Dendritic cell treated with granulocyte-macrophage colony-stimulating factor and Interleukin-4, amounts not matched to agents 40 ng/mL and 50 ng/mL, for 4 days (primary cell): ENCODE measurements around the gene SHBG.

Source experiments
- H3K27ac Mint-ChIP-seq: one replicate; pipeline ENCODE4 v1.8.0; 2022; ENCODE audit warnings: mild to moderate bottlenecking, mixed read lengths
- H3K27me3 Mint-ChIP-seq: one replicate; pipeline ENCODE4 v1.8.0; 2022; ENCODE audit warnings: mild to moderate bottlenecking, mixed read lengths
- H3K36me3 Mint-ChIP-seq: one replicate; pipeline ENCODE4 v1.8.0; 2022; ENCODE audit warnings: low read depth, mixed read lengths
- H3K4me1 Mint-ChIP-seq: one replicate; pipeline ENCODE4 v1.8.0; 2022; ENCODE audit warnings: low read depth, mixed read lengths
- H3K4me3 Mint-ChIP-seq: one replicate; pipeline ENCODE4 v1.8.0; 2022; ENCODE audit warnings: mild to moderate bottlenecking, moderate library complexity, mixed read lengths
- H3K9me3 Mint-ChIP-seq: one replicate; pipeline ENCODE4 v1.8.0; 2022; ENCODE audit warnings: mixed read lengths
- intact Hi-C: fragments of 100-400 bp; cut with micrococcal nuclease; formaldehyde crosslinking; loops from one replicate; pipeline ENCODE4 v1.15.0; 2022

SHBG gene

GRCh38 chr17:7647018-7647417 is 17.1 kb downstream of the SHBG start:
- H3K4me3 Mint-ChIP-seq, result no peak overlapping the region
- no peaks in the 10 kb centered on the region for H3K9me3 Mint-ChIP-seq
- peak overlapping the region; percentile 15 for H3K27ac Mint-ChIP-seq
- peaks cover 47% of the 10 kb centered on the region for H3K4me1 Mint-ChIP-seq
- H3K27me3 Mint-ChIP-seq, result peaks cover 33% of the 10 kb centered on the region
- intact Hi-C loops, result no loop called here
- H3K36me3 Mint-ChIP-seq, result no peaks in the 10 kb centered on the region

DNA sequence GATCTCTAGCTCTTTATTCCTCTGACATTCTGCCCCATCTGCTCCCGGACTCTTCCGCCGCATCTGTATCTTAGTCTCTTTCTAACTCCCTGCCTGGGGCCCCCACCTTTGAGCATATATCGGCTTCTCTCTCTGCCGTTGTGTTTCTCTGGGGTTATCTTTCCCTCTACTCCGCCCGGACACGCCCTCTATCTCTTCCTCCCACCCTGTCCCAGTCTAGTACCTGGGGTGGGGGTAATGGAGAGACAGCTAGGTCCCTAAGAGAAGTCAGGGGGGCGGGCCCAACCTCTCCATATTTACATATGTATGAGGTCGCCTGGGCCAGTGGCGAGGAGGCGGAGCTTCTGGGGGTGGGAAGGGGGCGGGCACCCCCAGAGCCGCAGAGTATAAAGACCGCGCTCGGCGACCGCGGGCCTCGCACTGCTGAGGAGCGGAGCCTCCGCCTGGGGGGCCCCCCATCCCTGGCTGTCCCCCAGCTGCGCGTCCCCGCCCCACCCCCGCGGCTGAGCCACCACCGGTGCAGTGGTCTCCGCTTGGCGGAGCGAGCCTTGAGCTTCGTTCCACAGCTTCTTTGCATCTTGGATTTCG is 20.7 kb downstream of the SHBG start, which contains the start of gene ATP1B2:
ATP1B2 (plus strand) TSS at position 418 of the 588 bp plus-strand sequence. CDS start 593 bp downstream, outside the sequence.
- H3K36me3 Mint-ChIP-seq, result no peaks in the 10 kb centered on the region
- peak within 1 kb of the TSS; percentile 80 for H3K4me3 Mint-ChIP-seq
- H3K9me3 Mint-ChIP-seq, result no peaks in the 10 kb centered on the region
- intact Hi-C loops, result no loop called here
- peaks cover 66% of the 10 kb centered on the region for H3K27me3 Mint-ChIP-seq
- H3K27ac Mint-ChIP-seq, result no peak within 1 kb of the TSS
- H3K4me1 Mint-ChIP-seq, result peaks cover 44% of the 10 kb centered on the region

DNA sequence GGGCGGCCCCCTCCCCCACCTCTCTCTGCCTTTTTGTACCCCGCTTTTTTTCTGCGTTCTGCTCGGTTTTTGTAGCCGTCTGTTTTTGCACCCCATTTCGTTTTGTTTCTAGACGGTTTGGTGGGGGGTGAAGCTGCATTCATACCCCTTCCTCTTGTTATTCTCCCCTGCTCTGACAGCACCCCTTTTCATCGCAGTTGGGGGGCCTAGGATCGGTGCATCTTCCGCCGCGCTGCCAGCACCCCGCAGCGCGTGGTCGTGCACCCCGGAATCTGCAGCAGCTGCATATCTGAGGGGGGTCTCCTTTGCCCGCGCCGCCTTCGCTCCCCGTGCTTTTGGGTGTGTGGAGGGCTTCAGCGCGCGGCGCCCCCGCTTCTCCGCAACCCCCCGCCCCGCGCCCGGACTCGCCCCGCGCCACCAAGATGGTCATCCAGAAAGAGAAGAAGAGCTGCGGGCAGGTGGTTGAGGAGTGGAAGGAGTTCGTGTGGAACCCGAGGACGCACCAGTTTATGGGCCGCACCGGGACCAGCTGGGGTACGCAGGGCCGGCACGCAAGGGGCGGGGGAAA is 21.2 kb downstream of the SHBG start:
- Mint-ChIP-seq H3K36me3 (no peaks in the 10 kb centered on the region), H3K4me1 (peaks cover 41% of the 10 kb centered on the region), H3K27me3 (peaks cover 67% of the 10 kb centered on the region), H3K27ac (no peak overlapping the region), H3K9me3 (no peaks in the 10 kb centered on the region), H3K4me3 (peak overlapping the region; percentile 80)
- intact Hi-C loops, result no loop called here

- Mint-ChIP-seq H3K36me3 (no peaks in the 10 kb centered on the region), H3K9me3 (no peaks in the 10 kb centered on the region), H3K27ac (no peak overlapping the region), H3K4me3 (peak overlapping the region; percentile 30), H3K27me3 (peaks cover 70% of the 10 kb centered on the region), H3K4me1 (peaks cover 35% of the 10 kb centered on the region)
- intact Hi-C loops, result no loop called here
These were observed 21.9 kb downstream of the SHBG start for GRCh38 chr17:7651665-7652387.

DNA sequence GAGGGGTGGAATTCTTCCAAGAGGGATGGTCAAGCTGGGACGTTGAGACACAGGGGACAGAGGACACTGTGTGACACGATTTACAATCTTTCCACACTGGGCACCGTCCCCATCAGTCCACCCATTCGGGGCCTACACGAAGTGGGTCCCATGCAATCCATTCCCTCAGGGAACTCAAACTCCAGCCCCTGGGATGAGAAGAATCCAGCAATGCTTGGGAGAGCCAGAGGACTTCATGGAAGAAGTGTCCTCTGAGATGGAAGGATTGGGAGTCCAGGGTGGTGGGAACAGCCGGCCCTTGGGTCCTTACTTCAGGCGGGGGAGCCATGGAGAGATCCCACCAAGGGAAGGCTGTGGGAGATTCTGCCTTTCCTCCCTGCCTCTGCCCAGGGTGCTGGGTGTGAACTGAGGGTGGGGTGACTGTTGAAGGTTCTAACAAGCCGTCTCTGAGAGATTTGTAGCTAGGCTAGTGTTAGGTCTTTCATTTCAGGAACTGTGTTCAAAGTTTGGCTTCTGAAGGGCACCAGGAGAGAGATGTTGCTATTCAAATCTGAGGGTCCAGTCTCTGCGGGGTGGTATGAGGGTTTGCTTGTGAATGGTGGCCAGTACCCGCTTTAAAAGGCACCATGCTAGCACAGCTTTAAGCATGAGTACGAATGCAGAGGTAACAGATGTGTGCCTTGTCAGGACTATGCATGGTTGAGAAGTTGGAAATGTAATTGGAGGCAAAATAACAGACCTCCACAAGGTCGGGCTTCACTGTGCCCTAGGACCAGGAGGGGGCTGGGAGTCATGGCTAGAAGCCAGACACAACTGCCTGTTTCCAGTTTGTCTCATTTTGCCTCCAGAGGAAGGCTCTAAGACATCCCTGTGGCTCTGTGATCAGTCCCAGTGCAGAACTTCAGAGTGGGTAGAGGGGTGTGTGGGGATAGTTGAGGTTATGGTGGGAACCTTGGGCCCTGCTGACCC is 22.7 kb downstream of the SHBG start:
- H3K27me3 Mint-ChIP-seq, result peaks cover 70% of the 10 kb centered on the region
- H3K36me3 Mint-ChIP-seq, result no peaks in the 10 kb centered on the region
- H3K4me3 Mint-ChIP-seq, result no peak overlapping the region
- intact Hi-C loops, result no loop called here
- no peak overlapping the region for H3K27ac Mint-ChIP-seq
- H3K9me3 Mint-ChIP-seq, result no peaks in the 10 kb centered on the region
- H3K4me1 Mint-ChIP-seq, result peaks cover 40% of the 10 kb centered on the region

GRCh38 chr17:7654832-7655540 is 25.1 kb downstream of the SHBG start:
- Mint-ChIP-seq H3K27ac (peak overlapping the region; percentile 16), H3K9me3 (no peaks in the 10 kb centered on the region), H3K36me3 (no peaks in the 10 kb centered on the region), H3K4me1 (peaks cover 37% of the 10 kb centered on the region), H3K4me3 (no peak overlapping the region), H3K27me3 (peaks cover 57% of the 10 kb centered on the region)
- intact Hi-C loops, result no loop called here

GRCh38 chr17:7655541-7655840 is 25.6 kb downstream of the SHBG start:
- intact Hi-C loops, result no loop called here
- Mint-ChIP-seq H3K27ac (peak overlapping the region; percentile 16), H3K4me3 (no peak overlapping the region), H3K27me3 (peaks cover 52% of the 10 kb centered on the region), H3K36me3 (no peaks in the 10 kb centered on the region), H3K4me1 (peaks cover 32% of the 10 kb centered on the region), H3K9me3 (no peaks in the 10 kb centered on the region)

DNA sequence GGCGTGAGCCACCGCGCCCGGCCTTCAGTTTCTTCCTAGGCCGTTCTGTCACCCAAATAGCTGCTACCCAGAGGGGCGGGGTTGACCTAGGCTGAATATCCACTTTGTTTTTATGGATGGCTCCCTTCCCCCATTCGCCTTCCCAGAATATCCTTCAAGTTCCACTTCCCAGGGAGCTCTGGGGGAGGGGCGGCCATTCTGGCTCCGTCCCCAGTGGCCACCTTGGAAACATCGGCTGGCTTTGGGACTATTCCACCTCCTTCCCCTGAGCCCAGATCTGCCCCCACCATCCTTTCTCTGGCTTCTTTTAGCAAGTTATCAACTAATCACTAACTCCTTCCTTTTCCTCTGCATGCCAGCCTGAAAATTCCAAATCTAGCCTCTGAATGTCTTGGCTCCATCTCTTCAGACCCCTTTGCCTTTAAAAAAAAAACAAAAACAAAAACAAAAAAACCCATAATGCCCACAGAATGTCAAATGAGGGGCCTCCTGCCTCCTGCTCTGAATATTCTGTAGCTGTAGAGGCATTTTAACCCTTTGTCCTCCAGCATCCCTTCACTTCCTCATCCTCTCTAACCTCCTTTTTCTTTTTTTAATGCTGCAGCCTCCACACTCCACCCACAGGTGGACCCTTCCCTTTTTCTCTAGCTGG is 27.1 kb downstream of the SHBG start:
- Mint-ChIP-seq H3K4me1 (peaks cover 22% of the 10 kb centered on the region), H3K27ac (no peak overlapping the region), H3K9me3 (no peaks in the 10 kb centered on the region), H3K36me3 (no peaks in the 10 kb centered on the region), H3K27me3 (peaks cover 40% of the 10 kb centered on the region), H3K4me3 (no peak overlapping the region)
- intact Hi-C loops, result no loop called here

DNA sequence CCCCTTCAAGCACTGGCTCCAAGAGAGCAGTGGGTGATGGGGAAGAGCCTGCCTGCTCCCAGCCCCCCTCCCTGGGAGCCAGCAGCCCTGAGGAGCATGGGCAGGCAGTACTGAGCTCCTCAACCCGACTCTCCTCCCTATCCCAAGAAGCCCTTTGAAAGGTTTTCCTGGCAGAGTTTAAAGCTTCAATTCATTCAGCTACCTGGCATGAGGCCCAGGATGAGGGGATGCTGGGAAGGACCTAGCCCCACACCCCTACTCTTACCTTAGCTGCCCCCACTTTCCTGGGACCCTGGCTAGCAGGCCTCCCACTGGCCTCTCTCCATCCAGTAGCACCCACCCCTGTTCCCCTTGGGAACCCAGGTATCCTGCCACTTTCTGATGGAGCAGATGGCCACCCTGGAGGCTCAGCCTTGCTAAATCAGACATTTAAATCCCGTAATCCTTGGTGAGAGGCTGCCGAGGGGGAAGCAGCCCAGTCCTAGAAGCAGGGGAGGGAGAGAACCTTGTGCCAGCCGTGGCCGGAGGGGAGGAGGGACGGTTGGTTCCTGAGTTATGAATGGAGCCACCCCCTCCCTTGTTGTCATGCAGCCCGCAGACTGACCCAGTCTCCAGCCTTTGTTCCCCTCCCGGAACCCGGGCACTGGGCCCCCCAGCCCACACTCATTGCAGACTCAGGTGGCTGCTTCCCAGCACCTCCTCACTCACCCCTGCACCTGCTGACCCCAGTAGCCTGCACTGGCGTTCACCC is 37.9 kb downstream of the SHBG start:
- Mint-ChIP-seq H3K9me3 (no peaks in the 10 kb centered on the region), H3K36me3 (peaks cover 74% of the 10 kb centered on the region), H3K4me3 (no peak overlapping the region), H3K27me3 (no peaks in the 10 kb centered on the region), H3K4me1 (no peaks in the 10 kb centered on the region), H3K27ac (no peak overlapping the region)
- intact Hi-C loops, result no loop called here

DNA sequence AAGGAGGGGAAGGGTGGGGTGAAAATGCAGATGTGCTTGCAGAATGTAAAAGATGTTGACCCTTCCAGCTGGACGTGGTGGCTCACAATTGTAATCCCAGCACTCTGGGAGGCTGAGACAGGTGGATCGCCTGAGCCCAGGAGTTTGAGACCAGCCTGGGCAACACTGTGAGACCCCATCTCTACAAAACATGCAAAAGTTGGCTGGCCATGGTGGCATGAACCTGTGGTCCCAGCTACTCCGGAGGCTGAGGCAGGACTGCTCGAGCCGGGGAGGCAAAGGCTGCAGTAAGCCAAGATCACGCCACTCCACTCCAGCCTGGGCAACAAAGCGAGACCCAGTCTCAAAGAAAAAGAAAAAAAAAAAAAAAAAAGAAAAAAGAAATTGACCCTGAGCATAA is 38.5 kb downstream of the SHBG start:
- Mint-ChIP-seq H3K36me3 (peaks cover 80% of the 10 kb centered on the region), H3K27ac (no peak overlapping the region), H3K27me3 (no peaks in the 10 kb centered on the region), H3K4me1 (no peaks in the 10 kb centered on the region), H3K4me3 (no peak overlapping the region), H3K9me3 (peaks cover 5% of the 10 kb centered on the region)
- intact Hi-C loops, result no loop called here

DNA sequence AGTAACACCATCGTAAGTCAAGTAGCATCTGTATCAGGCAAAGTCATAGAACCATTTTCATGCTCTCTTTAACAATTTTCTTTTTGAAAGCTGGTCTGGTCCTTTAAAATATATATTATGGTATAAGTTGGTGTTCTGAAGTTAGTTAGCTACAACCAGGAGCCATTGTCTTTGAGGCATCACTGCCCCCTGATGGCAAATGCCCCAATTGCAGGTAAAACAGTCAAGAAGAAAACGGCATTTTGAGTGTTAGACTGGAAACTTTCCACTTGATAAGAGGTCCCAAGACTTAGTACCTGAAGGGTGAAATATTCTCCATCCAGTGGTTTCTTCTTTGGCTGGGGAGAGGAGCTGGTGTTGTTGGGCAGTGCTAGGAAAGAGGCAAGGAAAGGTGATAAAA is 43.3 kb downstream of the SHBG start:
- Mint-ChIP-seq H3K36me3 (peaks cover 97% of the 10 kb centered on the region), H3K9me3 (peaks cover 25% of the 10 kb centered on the region), H3K27me3 (no peaks in the 10 kb centered on the region), H3K4me1 (no peaks in the 10 kb centered on the region), H3K27ac (no peak overlapping the region), H3K4me3 (no peak overlapping the region)
- intact Hi-C loops, result loop anchor here (1.0 kb wide), 1 partner anchor 41 kb away; no protein-coding TSS in a partner anchor

GRCh38 chr17:7674934-7675333 is 45.0 kb downstream of the SHBG start:
- H3K36me3 Mint-ChIP-seq, result peaks cover 87% of the 10 kb centered on the region

More at GRCh38 chr17:7674934-7675333, 45.0 kb downstream of the SHBG start:
- H3K4me3 Mint-ChIP-seq, result no peak overlapping the region
- no peaks in the 10 kb centered on the region for H3K27me3 Mint-ChIP-seq
- H3K4me1 Mint-ChIP-seq, result no peaks in the 10 kb centered on the region
- intact Hi-C loops, result no loop called here
- H3K27ac Mint-ChIP-seq, result no peak overlapping the region
- peaks cover 25% of the 10 kb centered on the region for H3K9me3 Mint-ChIP-seq
